A673 (cell line): Measurements from ENCODE around the gene PDE6A. TPM values are rescaled to one million over a fixed set of nuclear protein-coding genes. Genes with fewer than 3 reads are reported as not detected.

ENCODE experiments used
- BruUV-seq: library from RNA; stranded (reverse); fragments of 400-500 nt; replicated peaks from 2 replicates; lab custom pipeline; 2021; lab: Mats Ljungman, UMichigan
- CTCF ChIA-PET: fragments of 300-600 bp; sonication (Branson Sonifier 250); formaldehyde crosslinking; loops from one replicate; lab custom pipeline; 2022; ENCODE audit warnings: antibody characterized with exemption; lab: Charles Lee
- POLR2A ChIA-PET: fragments of 300-600 bp; sonication (Branson Sonifier 250); formaldehyde crosslinking; loops from one replicate; lab custom pipeline; 2022; ENCODE audit warnings: antibody characterized with exemption; ENCODE audit not compliant: low non-redundant PET; lab: Charles Lee
- DNase-seq: peaks from one replicate; pipeline ENCODE4 v3.0.0-alpha.2; 2015; ENCODE audit warnings: low spot score
- H3K27ac ChIP-seq: fragments of 200-600 bp; sonication (generic); 2 replicates; pipeline ENCODE4 v1.5.1; 2016; ENCODE audit warnings: mixed run types, low read depth, mild to moderate bottlenecking, mixed read lengths, antibody characterized with exemption, low read length; ENCODE audit not compliant: poor library complexity, severe bottlenecking
- H3K27me3 ChIP-seq: fragments of 200-600 bp; sonication (generic); replicated peaks from 2 replicates; pipeline ENCODE4 v1.6.1; 2017; ENCODE audit warnings: mixed run types, low read depth, mild to moderate bottlenecking, mixed read lengths, antibody characterized with exemption, low read length; ENCODE audit not compliant: insufficient read depth, poor library complexity
- H3K36me3 ChIP-seq: fragments of 200-600 bp; sonication (generic); 2 replicates; pipeline ENCODE4 v1.6.1; 2016; ENCODE audit warnings: mixed run types, mild to moderate bottlenecking, mixed read lengths, antibody characterized with exemption, low read length; ENCODE audit not compliant: insufficient read depth, poor library complexity, severe bottlenecking
- H3K4me1 ChIP-seq: fragments of 200-600 bp; sonication (generic); 2 replicates; pipeline ENCODE4 v1.6.1; 2017; ENCODE audit warnings: mixed run types, mild to moderate bottlenecking, mixed read lengths, antibody characterized with exemption, low read length; ENCODE audit not compliant: insufficient read depth, poor library complexity, severe bottlenecking
- H3K4me3 ChIP-seq: fragments of 200-600 bp; sonication (generic); 2 replicates; pipeline ENCODE4 v1.5.1; 2016; ENCODE audit warnings: low read depth, mixed run types, mild to moderate bottlenecking, mixed read lengths, low read length; ENCODE audit not compliant: poor library complexity, severe bottlenecking
- H3K9me3 ChIP-seq: fragments of 200-600 bp; sonication (generic); 2 replicates; pipeline ENCODE4 v1.6.1; 2016; ENCODE audit warnings: mixed run types, low read depth, mild to moderate bottlenecking, mixed read lengths, antibody characterized with exemption, low read length; ENCODE audit not compliant: poor library complexity, severe bottlenecking
- CTCF ChIP-seq: fragments of 300-800, 200-600 bp; sonication (generic); conservative IDR thresholded peaks from 2 replicates; pipeline ENCODE4 v1.5.1; 2017; ENCODE audit warnings: low read depth, mild to moderate bottlenecking, antibody characterized with exemption, low read length, moderate library complexity, mixed read lengths
- EZH2 ChIP-seq: fragments of 200-600 bp; sonication (generic); IDR thresholded peaks from 2 replicates; pipeline ENCODE4 v1.6.1; 2017; ENCODE audit warnings: borderline replicate concordance, low read depth, mild to moderate bottlenecking, mixed read lengths, antibody characterized with exemption, low read length; ENCODE audit not compliant: poor library complexity, severe bottlenecking
- intact Hi-C: fragments of 100-400 bp; cut with micrococcal nuclease; formaldehyde crosslinking; loops from one replicate; pipeline ENCODE4 v1.10.0; 2022; ENCODE audit not compliant: unreplicated experiment
- total RNA-seq: library from RNA; stranded (reverse); gene quantifications from 2 replicates; pipeline ENCODE4 v1.2.3, GENCODE V29; 2021

PDE6A gene
- total RNA-seq, 1 experiment from 2014 or later: 0.49 TPM

GRCh38 chr5:149916334-149917072 is 28.1 kb downstream of the PDE6A start:
- H3K4me1 ChIP-seq: peaks cover 31% of the 10 kb centered on the region
- H3K27ac ChIP-seq: no peak overlapping the region
- no peak overlapping the region for H3K4me3 ChIP-seq
- TF ChIP-seq CTCF (no peak), EZH2 (no peak)
- H3K36me3 ChIP-seq: no peaks in the 10 kb centered on the region
- no peaks in the 10 kb centered on the region for H3K27me3 ChIP-seq
- ChIA-PET CTCF (no interaction called here), POLR2A (no interaction called here)
- H3K9me3 ChIP-seq: no peaks in the 10 kb centered on the region
- no TSS peak for BruUV-seq
- DNase-seq: no peak
- intact Hi-C loops: no loop called here

GRCh38 chr5:149915392-149916260 is 29.0 kb downstream of the PDE6A start:
- no peak overlapping the region for H3K27ac ChIP-seq
- H3K4me3 ChIP-seq: no peak overlapping the region
- TF ChIP-seq CTCF (no peak), EZH2 (no peak)
- H3K4me1 ChIP-seq: peaks cover 22% of the 10 kb centered on the region
- BruUV-seq: no TSS peak
- intact Hi-C loops: no loop called here
- H3K9me3 ChIP-seq: no peaks in the 10 kb centered on the region
- ChIA-PET CTCF (interaction anchor here (0.9 kb wide), 1 partner anchor 22 kb away, joined by 3 read pairs; no protein-coding TSS in a partner anchor), POLR2A (no interaction called here)
- no peak for DNase-seq
- no peaks in the 10 kb centered on the region for H3K27me3 ChIP-seq
- no peaks in the 10 kb centered on the region for H3K36me3 ChIP-seq

- TF ChIP-seq CTCF: no peak
- TF ChIP-seq EZH2: no peak
- CTCF ChIA-PET: interaction anchor here (1.0 kb wide), 1 partner anchor 22 kb away, joined by 3 read pairs; no protein-coding TSS in a partner anchor
- Histone ChIP-seq H3K9me3 (no peaks in the 10 kb centered on the region), H3K4me1 (peaks cover 19% of the 10 kb centered on the region), H3K27me3 (no peaks in the 10 kb centered on the region), H3K27ac (peak overlapping the region; percentile 43), H3K4me3 (no peak overlapping the region), H3K36me3 (no peaks in the 10 kb centered on the region)
- POLR2A ChIA-PET: no interaction called here
- no peak for DNase-seq
- intact Hi-C loops: no loop called here
- BruUV-seq: no TSS peak
Measured at GRCh38 chr5:149913436-149914419, 30.9 kb downstream of the PDE6A start.
